Midbrain (tissue), 1 donor: Measurements from ENCODE around the gene ENTPD8.
A peak's percentile ranks its signal among the peaks of the same experiment; 100 is the strongest.
"Not testable (repeated sequence)": the region's sequence is repeated elsewhere in the genome, so short reads cannot be mapped to it uniquely, and the experiment has no call there.

Experiments
- DNase-seq: peaks from one replicate; lab custom pipeline; 2025; lab: John Stamatoyannopoulos, UW

ENTPD8 gene

DNA sequence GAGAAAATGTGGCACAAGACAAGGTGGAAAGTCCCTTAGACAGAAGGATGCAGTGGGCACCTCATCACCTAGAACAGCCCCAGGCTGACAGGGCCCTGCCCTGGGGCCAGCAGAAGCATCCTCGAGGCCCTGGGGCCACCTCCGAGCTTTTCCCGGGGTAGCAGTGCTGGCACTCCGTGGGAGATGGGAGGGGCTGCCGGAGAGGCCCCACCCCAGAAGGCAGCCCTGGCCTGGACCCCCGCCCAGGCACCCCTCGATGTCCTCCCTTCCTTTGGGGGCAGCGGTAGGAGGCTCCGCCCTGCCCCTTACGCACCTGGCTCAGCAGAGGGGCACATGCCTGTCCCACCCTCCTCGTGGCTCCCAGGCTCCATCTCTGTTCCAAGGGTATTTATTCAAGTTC, 35.7 kb upstream of the ENTPD8 start:
- DNase-seq: no peak

- no peak for DNase-seq
Measured at GRCh38 chr9:137475666-137476065, 34.5 kb upstream of the ENTPD8 start.

DNA sequence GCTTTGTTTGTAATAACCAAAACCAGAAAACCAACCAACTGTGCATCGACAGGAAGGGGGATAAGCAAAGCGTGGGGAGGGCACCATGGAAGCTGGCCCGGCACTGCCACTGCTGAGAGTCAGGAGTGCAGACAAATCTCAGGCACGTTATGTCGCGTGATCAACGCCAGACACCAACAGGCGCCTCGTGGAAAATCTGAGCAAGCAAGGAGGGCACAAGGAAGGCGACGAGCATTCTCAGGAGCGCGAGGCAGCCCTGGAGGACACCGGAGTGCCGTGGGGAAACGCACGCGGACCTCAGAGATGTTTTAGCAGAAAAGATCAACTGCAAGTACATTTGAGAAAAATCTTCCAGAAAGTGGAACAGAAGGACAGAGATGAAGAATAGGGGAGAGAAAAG, 33.1 kb upstream of the ENTPD8 start:
- no peak for DNase-seq

DNA sequence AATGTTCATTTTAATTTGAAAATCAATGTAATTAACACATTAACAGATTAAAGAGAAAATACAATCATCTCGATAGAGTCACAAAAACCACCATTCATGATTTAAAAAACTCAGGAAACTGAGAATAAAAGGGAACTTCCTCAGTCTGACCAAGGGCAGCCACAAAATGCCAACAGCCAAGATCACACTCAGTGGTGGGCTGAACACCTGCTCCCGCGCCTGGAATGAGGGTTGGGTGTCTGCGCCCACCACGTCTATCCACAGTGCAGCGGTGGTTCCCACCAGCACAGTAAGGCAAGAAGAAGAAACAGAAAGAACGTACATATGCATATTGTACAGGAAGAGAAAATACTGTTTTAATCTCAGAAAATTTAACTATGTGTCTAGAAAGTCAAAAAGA, 29.6 kb upstream of the ENTPD8 start:
- no peak for DNase-seq

DNA sequence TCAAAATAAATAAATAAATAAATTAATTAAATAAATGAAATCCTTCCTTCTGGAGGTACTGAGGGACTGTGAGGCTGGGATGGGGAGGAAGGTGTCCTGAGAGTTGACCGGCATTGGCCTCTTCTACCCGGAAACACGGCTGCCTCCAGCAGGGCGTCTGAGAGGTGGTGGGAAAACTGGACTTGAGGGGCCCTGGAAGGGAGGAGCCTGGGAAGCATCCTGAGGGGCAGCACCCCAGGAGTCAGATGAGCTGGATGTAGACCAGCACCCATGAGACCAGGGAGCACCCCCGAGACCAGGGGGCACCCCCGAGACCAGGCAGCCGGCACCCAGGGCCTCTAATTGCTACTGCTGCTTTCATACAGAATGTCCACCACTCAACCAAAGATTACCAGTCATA, 26.7 kb upstream of the ENTPD8 start:
- no peak for DNase-seq

DNA sequence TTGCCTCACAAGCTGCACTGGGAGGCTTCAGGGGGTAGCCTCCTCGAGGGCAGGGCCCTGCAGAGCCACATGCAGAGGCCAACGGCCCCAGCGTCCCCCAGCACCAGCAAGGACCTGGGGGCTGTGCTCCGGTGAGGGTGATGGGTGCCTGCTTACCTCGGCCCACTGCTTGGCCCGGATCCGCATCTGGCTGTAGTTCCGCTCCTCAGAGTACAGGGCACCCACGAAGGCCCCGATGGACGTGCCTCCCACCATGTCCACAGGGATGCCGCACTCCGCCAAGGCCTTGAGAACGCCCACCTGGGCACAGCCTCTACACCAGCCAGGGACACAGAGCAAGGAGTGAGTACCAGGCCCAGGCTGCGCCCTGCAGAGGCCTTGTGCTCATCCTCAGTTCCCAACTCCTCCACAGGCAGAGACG, 26.0 kb upstream of the ENTPD8 start:
- no peak for DNase-seq

DNA sequence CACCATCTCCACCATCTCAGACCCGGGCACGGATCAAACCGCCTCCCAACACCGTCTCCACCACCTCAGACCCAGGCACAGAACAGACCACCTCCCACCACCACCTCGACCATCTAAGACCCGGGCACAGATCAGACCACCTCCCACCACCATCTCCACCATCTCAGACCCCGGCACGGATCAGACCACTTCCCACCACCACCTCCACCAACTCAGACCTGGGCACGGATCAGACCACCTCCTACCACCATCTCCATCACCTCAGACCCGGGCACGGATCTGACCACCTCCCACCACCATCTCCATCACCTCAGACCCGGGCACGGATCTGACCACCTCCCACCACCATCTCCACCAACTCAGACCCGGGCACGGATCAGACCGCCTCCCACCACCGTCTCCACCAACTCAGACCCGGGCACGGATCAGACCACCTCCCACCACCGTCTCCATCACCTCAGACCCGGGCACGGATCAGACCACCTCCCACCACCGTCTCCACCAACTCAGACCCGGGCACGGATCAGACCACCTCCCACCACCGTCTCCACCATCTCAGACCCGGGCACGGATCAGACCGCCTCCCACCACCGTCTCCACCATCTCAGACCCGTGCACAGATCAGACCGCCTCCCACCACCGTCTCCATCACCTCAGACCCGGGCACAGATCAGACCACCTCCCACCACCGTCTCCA, 25.4 kb upstream of the ENTPD8 start:
- DNase-seq: not testable (repeated sequence)

DNA sequence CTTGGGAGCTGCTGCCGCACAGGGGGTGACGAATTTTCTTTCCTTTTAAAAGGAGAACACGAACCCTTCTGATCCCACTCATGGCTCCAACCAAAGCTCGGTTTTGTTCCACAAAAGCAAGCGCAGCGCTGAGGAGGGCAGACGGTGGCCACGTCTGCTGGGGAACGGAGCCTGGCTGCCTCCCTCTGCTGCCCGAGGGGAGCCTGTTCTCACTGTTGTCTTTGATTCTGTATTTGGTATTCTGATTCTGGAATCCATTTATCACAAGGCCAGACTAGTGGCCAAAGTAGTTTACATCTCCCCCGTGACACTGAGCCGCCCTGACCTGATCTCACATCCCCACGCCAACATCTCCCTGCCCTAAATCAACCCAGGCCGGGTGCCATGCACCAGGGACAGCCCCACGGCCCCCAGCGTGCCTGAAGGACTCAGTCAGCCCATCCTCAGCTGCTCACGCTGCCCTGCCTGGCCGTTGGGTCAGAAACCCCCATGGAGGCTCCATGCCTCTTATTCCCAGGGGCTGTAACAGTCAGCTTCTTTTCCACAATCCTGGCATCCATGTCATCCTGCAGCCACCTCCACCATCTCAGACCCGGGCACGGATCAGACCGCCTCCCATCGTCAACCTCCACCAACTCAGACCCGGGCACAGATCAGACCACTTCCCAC, 24.7 kb upstream of the ENTPD8 start:
- no peak for DNase-seq

- DNase-seq: no peak
Measured at GRCh38 chr9:137465000-137465719, 24.0 kb upstream of the ENTPD8 start.

DNA sequence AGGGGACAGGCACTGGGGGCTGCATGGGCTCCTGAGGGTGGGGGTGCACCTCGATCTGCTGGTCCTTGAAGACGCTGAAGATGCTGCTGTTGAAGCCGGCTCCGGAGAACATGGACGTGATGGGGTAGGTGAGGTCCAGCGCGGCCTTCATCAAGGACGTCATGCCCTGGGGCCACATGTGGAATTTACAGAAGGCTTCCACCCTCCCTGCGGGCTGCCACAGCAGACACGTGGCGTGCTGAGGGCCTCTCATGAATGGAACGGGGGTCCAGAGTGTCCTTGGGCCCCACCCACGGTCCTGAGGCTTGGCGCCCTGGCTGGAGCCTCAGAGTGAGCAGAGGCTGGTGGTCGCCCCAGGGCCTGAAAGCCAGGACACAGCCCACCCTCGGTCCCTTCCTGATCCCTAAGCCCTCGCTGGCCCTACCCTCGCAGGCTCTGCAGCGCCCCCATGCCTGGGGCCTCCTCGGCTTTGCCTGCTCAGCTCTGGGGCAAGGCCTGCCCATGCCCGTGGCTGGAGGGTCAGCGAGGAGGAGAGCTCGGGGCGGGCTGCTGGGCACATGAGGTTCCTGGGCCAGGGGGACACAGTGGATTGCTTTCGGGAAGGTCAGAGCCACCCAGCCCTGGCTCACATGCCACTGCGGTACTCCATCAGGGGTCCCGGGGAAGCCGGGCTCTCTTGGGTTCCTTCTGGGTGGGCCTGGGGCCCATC, 23.3 kb upstream of the ENTPD8 start:
- DNase-seq: no peak

DNA sequence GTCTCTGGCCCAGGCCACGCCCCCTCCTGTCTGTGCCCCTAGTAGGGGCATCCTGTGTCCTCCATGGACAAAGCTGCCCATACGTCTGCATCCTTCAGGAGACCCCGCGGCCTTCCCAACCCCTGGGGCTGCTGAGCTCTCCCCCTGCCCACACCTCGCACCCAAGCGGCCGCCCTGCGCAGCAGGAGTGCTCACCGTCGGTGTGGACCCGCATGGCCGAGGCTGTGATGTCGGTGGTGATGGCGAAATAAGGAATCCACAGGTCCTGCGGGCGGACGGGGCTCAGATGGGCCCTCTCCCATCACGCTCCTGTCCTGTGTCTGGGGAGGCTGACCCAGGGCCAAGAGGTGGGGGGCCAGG, 22.8 kb upstream of the ENTPD8 start:
- no peak for DNase-seq

DNA sequence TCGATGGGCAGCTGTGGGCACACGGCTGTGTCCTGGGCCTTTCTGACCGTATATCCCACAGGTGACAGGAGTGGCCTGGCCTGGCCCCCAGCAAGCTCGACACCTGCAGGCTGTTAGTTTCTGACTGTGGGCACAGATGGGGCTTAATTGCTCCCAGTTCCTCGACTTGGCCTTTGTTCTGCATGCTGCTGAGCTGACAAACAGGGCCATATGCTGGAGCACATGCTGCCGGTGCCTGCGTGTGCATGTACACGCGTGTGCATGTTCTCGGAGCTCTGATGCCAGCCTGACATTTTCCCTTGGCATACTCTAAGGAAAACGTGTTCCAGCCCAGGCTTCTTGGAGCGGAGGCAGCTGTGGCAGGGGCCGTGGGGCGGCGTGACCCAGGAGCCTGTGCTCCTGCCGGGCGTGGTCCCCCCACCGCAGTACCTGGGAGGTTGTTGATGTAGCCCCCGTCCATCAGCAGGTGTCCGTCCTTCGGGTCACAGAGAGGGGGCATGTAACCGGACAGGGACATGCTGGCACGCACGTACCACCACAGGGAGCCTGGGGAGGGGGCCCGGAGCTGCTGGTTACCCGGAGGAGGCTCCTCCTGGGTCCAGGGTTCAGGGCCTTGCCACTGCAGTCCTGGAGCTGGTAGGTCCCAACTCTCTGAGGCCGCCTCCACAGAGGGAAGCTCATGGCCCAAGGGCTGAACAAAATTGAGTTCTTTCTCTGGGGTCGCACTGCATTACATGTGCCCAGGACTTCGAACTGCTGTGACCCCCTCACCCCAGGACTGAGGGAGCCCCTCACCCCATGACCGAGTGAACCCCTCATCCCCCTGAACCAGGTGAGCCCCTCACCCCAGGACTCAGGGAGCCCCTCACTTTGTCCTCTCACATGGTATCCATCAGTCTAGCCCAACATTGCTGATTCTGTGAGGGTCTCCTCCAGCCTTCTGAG, 22.1 kb upstream of the ENTPD8 start:
- DNase-seq: no peak

DNA sequence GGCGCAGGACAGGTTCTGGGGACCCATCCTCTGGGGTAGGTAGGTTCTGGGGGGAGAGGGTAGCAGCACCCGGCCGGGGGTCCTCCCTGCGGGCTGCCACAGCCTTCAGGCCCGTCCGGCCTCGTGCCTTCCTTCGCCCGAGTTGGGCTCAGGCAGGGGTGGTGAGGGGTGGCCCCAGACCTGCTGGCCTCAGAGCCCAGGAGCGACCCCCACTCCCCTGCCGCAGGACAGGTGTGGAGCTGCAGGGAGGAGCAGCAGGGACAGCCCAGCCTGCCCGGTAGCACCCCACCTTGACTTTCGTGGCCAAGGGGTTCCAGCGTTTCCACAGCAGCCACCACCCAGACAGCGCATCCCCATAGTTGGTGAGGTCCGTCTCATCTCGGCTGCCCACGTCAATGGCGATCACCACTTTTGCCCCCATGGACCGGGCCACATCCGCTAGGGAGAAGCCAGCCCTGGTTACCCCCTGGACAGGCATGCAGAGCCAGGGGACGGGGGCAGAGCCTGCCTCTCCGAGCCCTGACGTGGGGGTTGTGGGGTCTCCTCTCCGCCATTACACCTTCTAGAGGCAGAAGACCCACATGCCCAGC, 21.3 kb upstream of the ENTPD8 start:
- no peak for DNase-seq

DNA sequence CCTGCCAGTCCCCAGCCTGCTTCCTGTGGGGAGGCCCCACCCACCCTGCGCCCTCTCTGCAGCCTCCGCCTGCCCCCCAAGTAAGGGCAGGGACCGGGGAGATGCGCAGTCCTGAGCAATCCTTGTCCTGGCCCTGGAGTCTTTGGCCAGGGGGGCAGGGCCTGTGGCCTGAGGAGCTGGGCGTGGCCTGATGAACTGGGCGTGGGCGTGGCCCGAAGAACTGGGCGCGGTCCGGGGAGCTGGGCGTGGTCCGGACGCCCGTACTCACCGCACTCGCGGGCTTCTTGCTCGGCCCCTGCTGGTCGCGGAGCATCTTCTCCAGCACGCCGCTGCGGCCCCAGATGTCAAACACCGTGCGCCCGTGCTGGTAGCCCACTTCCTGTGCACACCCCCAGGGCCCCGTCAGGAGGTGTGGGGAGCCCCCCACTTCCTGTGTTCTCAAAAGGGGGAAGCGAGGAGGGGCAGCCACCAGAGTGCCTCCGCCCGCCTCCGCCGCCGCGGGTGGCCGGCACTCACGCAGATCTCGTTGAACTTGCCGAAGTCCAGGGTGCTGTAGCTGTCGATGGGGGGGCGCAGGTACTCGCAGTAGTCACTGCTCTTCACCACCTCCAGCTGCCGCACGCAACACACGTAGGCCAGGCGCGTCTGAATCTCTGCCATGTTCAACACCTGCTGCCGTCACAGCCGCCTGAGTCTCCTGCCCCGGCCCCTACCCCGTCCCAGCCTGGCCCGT, 20.7 kb upstream of the ENTPD8 start:
- DNase-seq: no peak

DNA sequence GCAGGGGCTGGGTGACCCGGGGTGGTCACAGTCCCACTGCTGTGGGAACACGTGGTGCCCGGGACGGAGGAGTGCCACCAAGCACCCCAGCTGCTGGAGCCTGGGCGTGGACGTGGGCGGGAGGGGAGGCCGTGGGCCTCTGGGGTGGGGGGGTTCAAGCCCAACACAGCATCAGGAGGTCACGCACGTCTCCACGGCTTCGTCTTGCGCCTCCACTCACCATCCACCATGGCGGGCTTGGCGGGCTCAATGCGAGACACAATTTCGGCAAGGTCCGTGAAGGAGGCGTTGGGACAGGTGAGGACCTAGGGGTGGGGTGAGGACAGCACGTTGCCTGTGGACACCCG, 20.1 kb upstream of the ENTPD8 start:
- no peak for DNase-seq

DNA sequence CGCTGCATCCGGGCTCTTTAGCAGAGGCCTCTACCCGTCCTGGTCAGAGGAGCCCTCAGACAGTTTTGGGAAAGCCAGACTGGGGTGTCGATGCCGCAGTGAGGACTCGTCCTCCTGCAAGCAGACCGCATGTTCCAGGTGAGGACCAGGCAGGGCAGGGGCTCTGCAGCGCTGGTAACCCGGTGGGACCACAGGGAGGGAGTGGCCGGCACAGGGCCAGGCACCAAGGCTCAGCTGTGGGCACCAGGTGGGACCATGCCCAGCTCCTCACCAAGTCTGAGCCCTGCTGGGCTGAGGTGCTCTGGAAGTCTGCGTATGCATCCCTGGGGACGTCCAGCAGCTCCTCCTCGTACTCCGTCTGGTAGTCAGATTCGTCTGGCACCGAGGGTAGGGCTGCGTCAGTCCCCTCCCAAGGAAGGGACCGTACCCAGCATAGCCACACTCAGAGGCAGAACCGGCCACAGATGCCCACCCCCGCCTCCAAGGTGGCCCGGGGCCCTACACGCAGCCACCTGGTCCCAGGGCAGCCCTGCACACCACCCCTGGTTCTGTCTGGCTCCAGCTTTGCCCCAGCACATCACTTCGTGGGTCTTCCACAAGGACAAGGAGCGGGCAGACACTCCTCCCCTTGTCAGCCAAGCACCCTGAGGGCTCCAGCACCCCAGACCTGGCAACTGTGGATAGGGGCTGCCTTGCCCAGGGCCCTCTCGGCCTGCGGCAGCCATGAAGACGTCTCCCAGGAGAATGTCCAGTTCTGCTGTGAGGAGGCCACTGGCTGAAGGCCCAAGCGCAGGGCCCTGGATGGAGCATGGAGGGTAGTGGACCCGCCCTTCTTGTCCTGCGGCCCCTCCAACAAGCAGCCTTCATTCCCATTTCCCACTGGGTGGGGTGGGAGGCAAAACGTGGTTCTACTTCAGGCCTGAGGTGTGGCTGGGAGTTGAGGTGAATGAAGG, 19.5 kb upstream of the ENTPD8 start:
- DNase-seq: no peak

DNA sequence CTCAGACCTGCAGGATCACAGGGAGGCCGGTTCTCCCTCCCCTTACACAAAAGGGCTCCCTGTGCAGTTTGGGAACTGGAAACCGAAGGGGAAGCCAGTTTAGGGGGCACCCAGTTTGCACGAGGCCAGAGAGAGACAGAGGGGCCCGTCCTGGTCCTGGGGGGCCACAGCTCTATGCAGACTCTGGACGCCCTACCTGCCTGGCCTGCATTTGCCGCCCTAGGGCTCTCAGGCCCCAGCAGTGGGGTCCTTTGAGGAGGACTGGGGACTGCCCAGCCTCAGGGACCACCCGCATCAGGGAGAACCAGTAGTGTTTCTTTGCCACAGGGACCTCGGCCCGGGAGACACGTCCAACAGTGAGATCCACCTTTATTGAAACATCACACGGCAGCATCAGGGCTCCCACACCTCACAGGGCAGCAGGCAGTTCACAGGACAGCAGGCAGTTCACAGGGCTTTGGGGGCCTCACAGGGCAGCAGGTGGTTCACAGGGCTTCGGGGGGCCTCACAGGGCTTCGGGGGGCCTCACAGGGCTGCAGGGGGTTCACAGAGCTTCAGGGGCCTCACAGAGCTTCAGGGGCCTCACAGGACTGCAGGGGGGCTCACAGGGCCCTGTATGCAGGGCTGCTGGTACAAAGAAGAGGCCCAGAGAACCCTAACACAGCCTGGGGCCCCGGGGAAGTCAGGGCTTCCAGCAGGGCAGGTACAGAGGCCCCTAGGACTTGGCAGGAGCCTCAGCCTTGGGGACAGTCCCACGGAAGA, 18.6 kb upstream of the ENTPD8 start:
- DNase-seq: no peak

DNA sequence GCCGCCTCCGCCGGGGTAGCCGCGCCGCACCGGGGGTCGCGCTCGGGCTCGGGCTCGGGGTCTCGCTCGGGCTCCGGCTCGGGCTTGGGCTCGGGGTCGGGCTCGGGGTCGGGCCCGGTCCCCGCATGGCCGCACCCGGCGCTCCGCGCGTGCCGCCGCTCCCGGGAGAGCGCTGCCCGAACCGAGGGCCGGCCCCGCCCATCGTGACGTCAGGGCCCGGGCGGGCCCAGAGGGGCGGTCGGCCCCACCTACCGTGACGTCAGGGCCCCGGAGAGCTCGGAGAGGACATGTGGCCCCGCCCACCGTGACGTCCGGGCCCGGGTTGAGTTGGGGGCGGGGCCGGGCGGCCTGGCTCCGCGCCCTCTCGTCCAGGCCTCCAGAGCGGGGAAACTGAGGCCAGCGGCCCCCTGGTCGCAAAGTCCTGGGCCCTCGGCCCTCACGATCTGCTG, 18.0 kb upstream of the ENTPD8 start, which contains the start of gene NSMF:
Gene NSMF, minus strand, starts transcription at position 183 of the 449 bp plus-strand sequence. CDS start 232 bp downstream, outside the sequence.
- peak; percentile 98 for DNase-seq
